HepG2 (cell line): Measurements from ENCODE around the gene CAMTA1. TPM values are rescaled to one million over a fixed set of nuclear protein-coding genes. Genes with fewer than 3 reads are reported as not detected.

ENCODE experiments used
- GPN1 ChIP-seq: sonication (generic); formaldehyde crosslinking; IDR thresholded peaks from 2 replicates; pipeline ENCODE4 v1.5.1; 2020; ENCODE audit warnings: missing genetic modification reagents, borderline replicate concordance
- KAT2B ChIP-seq: fragments of 150-350 bp; IDR thresholded peaks from 2 replicates; pipeline ENCODE4 v1.6.1; 2014; ENCODE audit warnings: low read depth, low read length, borderline replicate concordance
- KDM5B ChIP-seq: sonication (generic); formaldehyde crosslinking; IDR thresholded peaks from 2 replicates; pipeline ENCODE4 v1.4.0; 2020; ENCODE audit warnings: missing genetic modification reagents, mild to moderate bottlenecking, borderline replicate concordance
- MAF1 ChIP-seq: sonication (generic); formaldehyde crosslinking; IDR thresholded peaks from 2 replicates; pipeline ENCODE4 v1.5.0; 2020; ENCODE audit warnings: missing genetic modification reagents, borderline replicate concordance
- MXD3 ChIP-seq: IDR thresholded peaks from 2 replicates; pipeline ENCODE4 v1.6.1; 2016; ENCODE audit warnings: mild to moderate bottlenecking, missing biosample characterization, missing genetic modification reagents
- POLR2AphosphoS2 ChIP-seq: IDR thresholded peaks from 2 replicates; pipeline ENCODE4 v1.6.1; 2011; ENCODE audit warnings: low read depth, low read length, improper control_type of control experiment
- RARA ChIP-seq: IDR thresholded peaks from 2 replicates; pipeline ENCODE4 v1.6.1; 2016; ENCODE audit warnings: missing genetic modification reagents, missing compliant biosample characterization
- RFX1 ChIP-seq: fragments of 450-650 bp; IDR thresholded peaks from 2 replicates; pipeline ENCODE4 v1.6.1; 2017
- SCMH1 ChIP-seq: sonication (generic); formaldehyde crosslinking; IDR thresholded peaks from 2 replicates; pipeline ENCODE4 v1.9.0; 2021; ENCODE audit warnings: missing genetic modification reagents, mild to moderate bottlenecking, borderline replicate concordance
- SP5 ChIP-seq: IDR thresholded peaks from 2 replicates; pipeline ENCODE4 v1.6.1; 2016; ENCODE audit warnings: low read depth, borderline replicate concordance
- ZBTB40 ChIP-seq, 2 experiments: fragments of 450-650 bp in 1 of 2; sonication (generic) in 1 of 2; formaldehyde crosslinking in 1 of 2; IDR thresholded peaks; 2 replicates each; pipeline versions ENCODE4 v1.6.1 to v1.8.0; 2016 to 2022; ENCODE audit warnings: antibody characterized with exemption in 1 of 2, mild to moderate bottlenecking in 1 of 2, missing genetic modification reagents in 1 of 2
- ZNF276 ChIP-seq: sonication (generic); formaldehyde crosslinking; IDR thresholded peaks from 2 replicates; pipeline ENCODE4 v1.4.0; 2020; ENCODE audit warnings: mild to moderate bottlenecking, low read depth, missing genetic modification reagents
- ZNF34 ChIP-seq: sonication (generic); formaldehyde crosslinking; IDR thresholded peaks from 2 replicates; pipeline ENCODE4 v1.4.0; 2020; ENCODE audit warnings: mild to moderate bottlenecking, missing genetic modification reagents, borderline replicate concordance
- ZNF367 ChIP-seq: sonication (generic); formaldehyde crosslinking; IDR thresholded peaks from 2 replicates; pipeline ENCODE4 v1.4.0; 2020; ENCODE audit warnings: missing genetic modification reagents, borderline replicate concordance
- ZNF75D ChIP-seq: sonication (generic); formaldehyde crosslinking; IDR thresholded peaks from 2 replicates; pipeline ENCODE4 v1.8.1; 2023; ENCODE audit warnings: missing genetic modification reagents, mild to moderate bottlenecking, borderline replicate concordance
- ZNF772 ChIP-seq: sonication (generic); formaldehyde crosslinking; IDR thresholded peaks from 2 replicates; pipeline ENCODE4 v1.5.0; 2020; ENCODE audit warnings: mild to moderate bottlenecking, missing genetic modification reagents
- ZNF777 ChIP-seq: sonication (generic); formaldehyde crosslinking; IDR thresholded peaks from 2 replicates; pipeline ENCODE4 v1.4.0; 2020; ENCODE audit warnings: missing genetic modification reagents
- polyA plus RNA-seq, 8 experiments: library from polyadenylated mRNA; depleted of rRNA in 3 of 8; stranded (reverse) in 7 of 8; unstranded in 1 of 8; fragments of >200 nt; fragmentation: Illumina TruSeq in 4 of 8; extraction: Trizol in 4 of 8; gene quantifications; 2 replicates each; pipeline versions ENCODE4 v1.2.1 to v1.2.3, GENCODE V29; 2011 to 2016; ENCODE audit warnings: low read depth in 4 of 8, missing spikeins in 1 of 8, mixed read lengths in 1 of 8; ENCODE audit not compliant: insufficient read depth in 1 of 8
- total RNA-seq, 5 experiments: library from RNA; depleted of rRNA; stranded (reverse); fragments of >200 nt; fragmentation: Illumina TruSeq; extraction: Trizol; gene quantifications; 2 replicates each; pipeline ENCODE4 v1.2.3, GENCODE V29; 2016; ENCODE audit warnings: low read depth in 1 of 5

CAMTA1 gene
- total and polyA plus RNA-seq, 2 of the 13 experiments (the other 11 are each of a cell fraction or from before 2014, with no cell fraction given): 25.0 to 36.4 TPM

GRCh38 chr1:7770997-7771822 is 986.0 kb downstream of the CAMTA1 start, which contains the start of gene VAMP3 (continued):
- TF ChIP-seq ZBTB40 (IDR thresholded peaks at IDR 0.05) (no peak), ZBTB40 (CRISPR knock-in tag; IDR thresholded peaks at IDR 0.05) (no peak), MAF1 (no peak), GPN1 (CRISPR knock-in tag) (no peak), ZNF276 (no peak), RARA (no peak), POLR2AphosphoS2 (no peak), ZNF75D (CRISPR knock-in tag) (no peak), ZNF367 (CRISPR knock-in tag) (no peak), ZNF34 (CRISPR knock-in tag) (0 out of 2 replicates have a peak, but pooled peaks have one; percentile 63), RFX1 (no peak), ZNF777 (peak; percentile 59), SP5 (CRISPR knock-in tag) (peak; percentile 63), SCMH1 (CRISPR knock-in tag) (no peak), ZNF772 (CRISPR knock-in tag) (peak; percentile 18; the same call in 1 of the 2 replicates), KAT2B (no peak), KDM5B (peak; percentile 48; the same call in 1 of the 2 replicates), MXD3 (CRISPR knock-in tag) (peak; percentile 92)
